ENCODE data around the gene PPP1R15A. TPM values are rescaled to one million over a fixed set of nuclear protein-coding genes. Genes with fewer than 3 reads are reported as not detected.
"Not testable (repeated sequence)": the region's sequence is repeated elsewhere in the genome, so short reads cannot be mapped to it uniquely, and the experiment has no call there.

Gene PPP1R15A
- total RNA-seq, 1 experiment from 2014 or later, result 49.4 TPM

GRCh38 chr19:48858984-48859710, 13.1 kb upstream of the PPP1R15A start:
- no peak for DNase-seq (ENCODE audit: low read depth)

GRCh38 chr19:48859711-48860572, 12.3 kb upstream of the PPP1R15A start:
- DNase-seq (ENCODE audit: low read depth), result no peak

GRCh38 chr19:48861313-48861712, 10.9 kb upstream of the PPP1R15A start:
- DNase-seq (ENCODE audit: low read depth), result no peak

- no peak for DNase-seq (ENCODE audit: low read depth)
These were observed 9.4 kb upstream of the PPP1R15A start for GRCh38 chr19:48862827-48863226.

GRCh38 chr19:48866692-48867091, 5.5 kb upstream of the PPP1R15A start:
- DNase-seq (ENCODE audit: low read depth), result no peak

GRCh38 chr19:48867123-48867745, 5.0 kb upstream of the PPP1R15A start:
- DNase-seq (ENCODE audit: low read depth), result no peak

GRCh38 chr19:48867746-48868113, 4.5 kb upstream of the PPP1R15A start:
- DNase-seq (ENCODE audit: low read depth), result no peak

- DNase-seq (ENCODE audit: low read depth), result no peak
These were observed 3.9 kb upstream of the PPP1R15A start, which contains the start of gene PLEKHA4 for GRCh38 chr19:48868114-48868886. TSS of gene PLEKHA4 (minus strand) at chr19:48868617. CDS start at chr19:48867620, 997 bp downstream.

- DNase-seq (ENCODE audit: low read depth), result no peak
These were observed 2.2 kb upstream of the PPP1R15A start for GRCh38 chr19:48870048-48870447.

GRCh38 chr19:48871471-48872181, 595 bp upstream of the PPP1R15A start:
- not testable (repeated sequence) for DNase-seq (ENCODE audit: low read depth)

GRCh38 chr19:48872884-48873475, 759 bp downstream of the PPP1R15A start:
- peak; percentile 91 for DNase-seq (ENCODE audit: low read depth)

GRCh38 chr19:48873476-48874302, 1.5 kb downstream of the PPP1R15A start:
- no peak for DNase-seq (ENCODE audit: low read depth)

GRCh38 chr19:48874303-48875135, 2.3 kb downstream of the PPP1R15A start:
- DNase-seq (ENCODE audit: low read depth), result peak; percentile 95

- peak; percentile 58 for DNase-seq (ENCODE audit: low read depth)
These were observed 4.1 kb downstream of the PPP1R15A start for GRCh38 chr19:48876043-48876981.

- no peak for DNase-seq (ENCODE audit: low read depth)
These were observed 5.6 kb downstream of the PPP1R15A start for GRCh38 chr19:48877855-48878195.

GRCh38 chr19:48878196-48879024, 6.2 kb downstream of the PPP1R15A start:
- no peak for DNase-seq (ENCODE audit: low read depth)
